COR-L47 (cell line): ENCODE measurements around the gene TRIM33.
"Not testable (repeated sequence)": the region's sequence is repeated elsewhere in the genome, so short reads cannot be mapped to it uniquely, and the experiment has no call there.

Experiments
- DNase-seq: peaks from one replicate; lab custom pipeline; 2025; lab: John Stamatoyannopoulos, UW

The TRIM33 gene

GRCh38 chr1:114418948-114419347 is 92.1 kb downstream of the TRIM33 start:
- not testable (repeated sequence) for DNase-seq

GRCh38 chr1:114397601-114398000 is 113.4 kb downstream of the TRIM33 start:
- DNase-seq, result no peak

- no peak for DNase-seq
Measured at GRCh38 chr1:114395863-114396262, 115.1 kb downstream of the TRIM33 start.

- no peak for DNase-seq
Measured at GRCh38 chr1:114390960-114391359, 120.0 kb downstream of the TRIM33 start.

- DNase-seq, result no peak
Measured at GRCh38 chr1:114390361-114390760, 120.6 kb downstream of the TRIM33 start.

- DNase-seq, result no peak
Measured at GRCh38 chr1:114388432-114389003, 122.5 kb downstream of the TRIM33 start.

GRCh38 chr1:114387585-114387984 is 123.4 kb downstream of the TRIM33 start:
- not testable (repeated sequence) for DNase-seq

GRCh38 chr1:114387010-114387360 is 124.0 kb downstream of the TRIM33 start:
- DNase-seq, result no peak

- no peak for DNase-seq
Measured at GRCh38 chr1:114386129-114387009, 124.6 kb downstream of the TRIM33 start.

- DNase-seq, result no peak
Measured at GRCh38 chr1:114384922-114385321, 126.1 kb downstream of the TRIM33 start.

- no peak for DNase-seq
Measured at GRCh38 chr1:114379987-114380386, 131.0 kb downstream of the TRIM33 start.

- DNase-seq, result no peak
Measured at GRCh38 chr1:114379358-114379757, 131.6 kb downstream of the TRIM33 start.

- DNase-seq, result no peak
Measured at GRCh38 chr1:114377356-114377755, 133.6 kb downstream of the TRIM33 start.

GRCh38 chr1:114369930-114370329 is 141.1 kb downstream of the TRIM33 start:
- DNase-seq, result no peak

GRCh38 chr1:114369266-114369919 is 141.6 kb downstream of the TRIM33 start:
- DNase-seq, result not testable (repeated sequence)

- no peak for DNase-seq
Measured at GRCh38 chr1:114368560-114369255, 142.3 kb downstream of the TRIM33 start.

- DNase-seq, result no peak
Measured at GRCh38 chr1:114367810-114368209, 143.2 kb downstream of the TRIM33 start.

- DNase-seq, result not testable (repeated sequence)
Measured at GRCh38 chr1:114363230-114363629, 147.8 kb downstream of the TRIM33 start.

GRCh38 chr1:114359791-114360190 is 151.2 kb downstream of the TRIM33 start:
- DNase-seq, result no peak

- DNase-seq, result no peak
Measured at GRCh38 chr1:114355240-114355639, 155.8 kb downstream of the TRIM33 start.

GRCh38 chr1:114353262-114353661 is 157.7 kb downstream of the TRIM33 start:
- DNase-seq, result peak; percentile 73

GRCh38 chr1:114352797-114353196 is 158.2 kb downstream of the TRIM33 start:
- no peak for DNase-seq
